ENCODE results near the gene ZCCHC10.
"Not testable (repeated sequence)": the region's sequence is repeated elsewhere in the genome, so short reads cannot be mapped to it uniquely, and the experiment has no call there.

The ZCCHC10 gene

DNA sequence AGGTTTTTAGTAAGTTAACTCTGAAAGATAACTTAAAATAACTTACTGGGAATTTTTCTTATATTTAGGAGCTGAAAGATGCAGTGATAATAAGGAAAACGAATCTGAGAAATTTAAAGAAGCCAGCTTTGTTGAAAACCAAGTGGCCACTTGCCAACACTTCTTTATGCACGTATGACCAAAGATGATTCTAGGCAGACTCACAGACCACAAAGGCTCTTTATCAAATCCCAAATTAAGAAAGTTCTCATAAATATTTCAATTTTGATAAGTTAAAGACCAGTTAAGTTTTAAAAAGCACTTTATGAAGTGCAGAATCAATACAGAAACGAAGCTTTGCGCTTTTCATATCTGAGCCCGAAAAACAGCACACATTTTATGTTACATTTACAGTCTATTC is 64.5 kb downstream of the ZCCHC10 start:
- H3K4me3 ChIP-seq (ENCODE audit: low read depth, low read length), result peak overlapping the region; percentile 85
- no peak for DNase-seq (ENCODE audit: low read depth)
- TF ChIP-seq, protein P1, sequence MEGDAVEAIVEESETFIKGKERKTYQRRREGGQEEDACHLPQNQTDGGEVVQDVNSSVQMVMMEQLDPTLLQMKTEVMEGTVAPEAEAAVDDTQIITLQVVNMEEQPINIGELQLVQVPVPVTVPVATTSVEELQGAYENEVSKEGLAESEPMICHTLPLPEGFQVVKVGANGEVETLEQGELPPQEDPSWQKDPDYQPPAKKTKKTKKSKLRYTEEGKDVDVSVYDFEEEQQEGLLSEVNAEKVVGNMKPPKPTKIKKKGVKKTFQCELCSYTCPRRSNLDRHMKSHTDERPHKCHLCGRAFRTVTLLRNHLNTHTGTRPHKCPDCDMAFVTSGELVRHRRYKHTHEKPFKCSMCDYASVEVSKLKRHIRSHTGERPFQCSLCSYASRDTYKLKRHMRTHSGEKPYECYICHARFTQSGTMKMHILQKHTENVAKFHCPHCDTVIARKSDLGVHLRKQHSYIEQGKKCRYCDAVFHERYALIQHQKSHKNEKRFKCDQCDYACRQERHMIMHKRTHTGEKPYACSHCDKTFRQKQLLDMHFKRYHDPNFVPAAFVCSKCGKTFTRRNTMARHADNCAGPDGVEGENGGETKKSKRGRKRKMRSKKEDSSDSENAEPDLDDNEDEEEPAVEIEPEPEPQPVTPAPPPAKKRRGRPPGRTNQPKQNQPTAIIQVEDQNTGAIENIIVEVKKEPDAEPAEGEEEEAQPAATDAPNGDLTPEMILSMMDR (IDR thresholded peaks at IDR 0.05; ENCODE audit: insufficient read depth, low read depth, low read length, missing control alignments), result no peak

DNA sequence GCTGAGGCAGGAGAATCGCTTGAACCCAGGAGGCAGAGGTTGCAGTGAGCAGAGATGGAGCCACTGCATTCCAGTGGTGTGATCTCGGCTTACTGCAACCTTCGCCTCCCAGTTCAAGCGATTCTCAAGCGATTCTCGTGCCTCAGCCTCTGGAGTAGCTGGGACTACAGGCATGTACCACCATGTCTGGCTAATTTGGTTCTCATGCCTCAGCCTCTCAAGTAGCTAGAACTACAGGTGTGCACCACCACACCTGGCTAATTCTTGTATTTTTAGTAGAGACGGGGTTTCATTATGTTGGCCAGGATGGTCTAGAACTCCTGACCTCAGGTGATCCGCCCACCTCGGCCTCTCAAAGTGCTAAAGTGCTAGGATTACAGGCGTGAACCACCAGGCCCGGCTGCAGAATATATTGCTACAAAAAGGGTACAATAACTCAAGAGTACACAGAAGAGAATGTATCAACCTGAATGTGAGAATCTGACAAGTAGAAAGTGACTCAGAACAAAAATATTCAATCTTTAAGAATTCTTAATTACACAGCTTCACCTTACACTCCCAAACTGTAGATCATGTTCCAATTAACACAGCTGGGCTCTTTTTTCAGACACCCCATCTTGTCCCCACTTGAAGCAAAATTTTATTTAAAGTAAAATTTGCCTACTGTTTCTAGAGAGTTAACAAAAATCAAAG is 65.1 kb downstream of the ZCCHC10 start:
- peak overlapping the region; percentile 85 for H3K4me3 ChIP-seq (ENCODE audit: low read depth, low read length)

DNA sequence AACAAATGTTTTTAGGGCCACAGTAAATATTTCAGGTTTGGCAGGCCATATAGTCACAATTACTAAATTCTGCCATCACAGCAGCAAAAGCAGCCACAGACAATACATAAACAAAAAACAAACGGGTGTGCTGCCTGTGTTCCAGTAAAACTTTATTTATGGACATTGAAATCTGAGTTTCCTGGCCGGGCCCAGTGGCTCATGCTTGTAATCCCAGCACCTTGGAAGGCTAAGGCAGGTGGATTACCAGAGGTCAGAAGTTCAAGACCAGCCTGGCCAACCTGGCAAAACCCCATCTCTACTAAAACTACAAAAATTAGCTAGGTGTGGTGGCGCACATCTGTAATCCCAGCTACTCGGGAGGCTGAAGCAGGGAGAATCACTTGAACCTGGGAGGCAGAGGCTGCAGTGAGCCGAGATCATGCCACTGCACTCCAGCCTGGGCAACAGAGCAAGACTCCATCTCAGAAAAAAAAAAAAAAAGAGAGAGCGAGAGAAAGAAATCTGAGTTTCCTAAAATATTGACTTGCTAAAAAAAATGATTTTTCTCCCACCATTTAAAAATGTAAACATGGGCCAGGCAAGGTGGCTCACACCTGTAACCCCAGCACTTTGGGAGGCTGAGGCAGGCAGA is 70.1 kb downstream of the ZCCHC10 start:
- not testable (repeated sequence) for H3K4me3 ChIP-seq (ENCODE audit: low read depth, low read length); DNase-seq (ENCODE audit: low read depth)

More for the DNA sequence above, 65.1 kb downstream of the ZCCHC10 start:
- not testable (repeated sequence) for DNase-seq (ENCODE audit: low read depth)

DNA sequence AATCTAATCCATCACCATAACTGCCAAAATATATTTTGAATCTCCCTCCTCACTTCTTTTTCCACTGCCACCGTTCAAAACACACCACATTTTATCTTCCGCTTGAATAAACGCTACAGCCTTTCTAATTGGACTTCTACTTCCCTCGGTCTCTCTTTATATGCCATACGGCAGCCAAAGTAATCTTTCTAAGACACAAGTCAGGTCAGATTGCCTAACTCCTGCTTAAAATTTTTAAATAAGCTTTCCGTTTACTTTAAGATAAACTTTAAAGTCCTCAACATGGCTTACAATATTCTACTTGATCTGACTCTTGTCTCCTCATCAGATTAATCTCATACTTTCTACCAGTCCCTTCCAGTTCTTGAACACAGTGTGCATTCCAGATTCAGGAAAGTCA is 72.6 kb downstream of the ZCCHC10 start:
- no peak for DNase-seq (ENCODE audit: low read depth)
- no peak overlapping the region for H3K4me3 ChIP-seq (ENCODE audit: low read depth, low read length)
- TF ChIP-seq, protein P1 (IDR thresholded peaks at IDR 0.05; ENCODE audit: insufficient read depth, low read depth, low read length, missing control alignments), result no peak

DNA sequence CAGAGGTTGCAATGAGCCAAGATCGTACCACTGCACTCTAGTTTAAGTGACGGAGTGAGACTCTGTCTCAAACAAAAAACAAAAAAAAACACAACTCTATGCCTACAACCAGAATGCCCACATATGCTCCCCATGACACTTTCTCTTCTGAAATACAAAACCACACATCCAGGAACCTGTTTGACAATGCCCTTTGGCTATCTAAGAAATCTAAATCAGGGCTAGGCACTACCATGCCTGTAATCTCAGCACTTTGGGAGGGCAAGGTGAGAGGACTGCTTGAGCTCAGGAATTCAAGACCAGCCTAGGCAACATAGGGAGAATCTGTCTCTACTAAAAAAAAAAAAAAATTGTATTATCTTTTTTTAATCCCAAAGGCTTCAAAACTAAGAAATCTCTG is 73.5 kb downstream of the ZCCHC10 start:
- TF ChIP-seq, protein P1 (IDR thresholded peaks at IDR 0.05; ENCODE audit: insufficient read depth, low read depth, low read length, missing control alignments), result no peak
- DNase-seq (ENCODE audit: low read depth), result no peak
- no peak overlapping the region for H3K4me3 ChIP-seq (ENCODE audit: low read depth, low read length)

DNA sequence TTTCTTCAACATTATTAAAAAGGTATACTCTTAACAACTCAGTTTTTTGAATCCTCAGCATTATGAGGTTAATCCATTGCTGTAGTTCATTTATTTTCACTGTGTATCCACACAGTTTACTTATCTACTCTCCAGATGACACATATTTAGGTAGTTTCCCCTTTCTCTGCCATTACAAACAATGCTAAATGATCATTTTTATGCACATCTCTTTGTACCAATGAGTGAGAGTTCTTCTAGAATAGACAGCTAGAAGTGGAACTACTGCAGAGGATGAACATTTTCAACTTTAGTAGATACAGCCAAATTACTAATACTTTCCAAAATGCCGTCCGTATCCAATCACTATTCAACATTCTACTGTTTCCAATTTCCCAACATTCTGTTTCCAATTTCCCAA is 74.5 kb downstream of the ZCCHC10 start:
- no peak for DNase-seq (ENCODE audit: low read depth)
- TF ChIP-seq, protein P1 (IDR thresholded peaks at IDR 0.05; ENCODE audit: insufficient read depth, low read depth, low read length, missing control alignments), result no peak
- H3K4me3 ChIP-seq (ENCODE audit: low read depth, low read length), result no peak overlapping the region

DNA sequence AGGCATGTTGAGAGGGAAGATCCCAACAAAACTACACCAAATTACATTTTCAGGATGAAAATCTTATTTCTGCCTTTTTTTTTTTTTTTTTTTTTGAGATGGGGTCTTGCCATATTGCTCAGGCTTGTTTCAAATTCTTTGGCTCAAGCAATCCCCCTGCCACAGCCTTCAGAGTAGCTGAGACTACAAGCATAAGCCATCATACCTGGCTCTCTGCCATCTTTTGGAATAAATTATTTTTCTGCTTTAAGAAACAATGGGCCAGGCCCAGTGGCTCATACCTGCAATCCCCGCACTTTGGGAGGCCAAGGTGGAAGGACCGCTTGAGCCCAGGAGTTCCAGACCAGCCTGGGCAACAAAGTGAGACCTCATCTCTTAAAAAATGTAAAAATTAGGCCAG is 77.2 kb downstream of the ZCCHC10 start:
- TF ChIP-seq, protein P1 (IDR thresholded peaks at IDR 0.05; ENCODE audit: insufficient read depth, low read depth, low read length, missing control alignments), result no peak
- no peak overlapping the region for H3K4me3 ChIP-seq (ENCODE audit: low read depth, low read length)
- no peak for DNase-seq (ENCODE audit: low read depth)

DNA sequence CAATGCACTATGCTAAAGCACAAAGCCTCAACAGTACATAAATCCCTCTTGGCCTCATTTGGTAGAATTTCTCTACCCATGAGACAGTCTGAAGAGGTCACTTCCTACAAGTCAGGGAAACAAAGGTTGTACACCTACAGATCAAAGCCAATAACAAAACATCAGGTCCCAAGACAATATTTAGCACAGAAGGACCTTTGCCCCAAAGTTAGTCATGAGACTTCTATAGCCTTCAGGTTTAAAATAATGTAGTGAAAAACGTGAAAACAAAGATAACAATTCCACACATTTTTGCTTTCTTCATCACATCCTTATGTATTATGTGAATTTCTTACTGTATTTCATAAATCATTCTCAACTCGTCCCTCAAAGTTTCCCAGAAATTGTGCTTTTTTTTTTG is 78.7 kb downstream of the ZCCHC10 start:
- TF ChIP-seq, protein P1 (IDR thresholded peaks at IDR 0.05; ENCODE audit: insufficient read depth, low read depth, low read length, missing control alignments), result no peak
- DNase-seq (ENCODE audit: low read depth), result no peak
- no peak overlapping the region for H3K4me3 ChIP-seq (ENCODE audit: low read depth, low read length)
